Heart right ventricle (tissue), 16 donors: ENCODE data around the gene UST. TPM values are rescaled to one million over a fixed set of nuclear protein-coding genes. Genes with fewer than 3 reads are reported as not detected.

Experiments
- ATAC-seq, 8 donors: fragments of 200-7000 bp; cut with Tn5 transposase; one replicate each; pipeline ENCODE4 v1.9.1; 2020; ENCODE audit warnings: mild to moderate bottlenecking in 8 of 8, moderate library complexity in 8 of 8, moderate number of reproducible peaks in 1 of 8
- DNase-seq, 2 donors: peaks; one replicate each; pipeline ENCODE4 v3.0.0-alpha.2; 2020
- H3K27ac ChIP-seq, 10 donors: fragments of 200-600 bp; sonication (generic) in 2 of 10; one replicate each; pipeline versions ENCODE4 v1.5.0 to v1.8.0; 2020 to 2022; ENCODE audit warnings: mild to moderate bottlenecking in 3 of 10
- H3K27me3 ChIP-seq, 7 donors: fragments of 200-600 bp; one replicate each; pipeline ENCODE4 v1.8.0; 2021 to 2022; ENCODE audit warnings: mild to moderate bottlenecking in 2 of 7
- H3K36me3 ChIP-seq, 9 donors: fragments of 200-600 bp; sonication (generic) in 1 of 9; one replicate each; pipeline versions ENCODE4 v1.5.0 to v1.8.0; 2020 to 2022; ENCODE audit warnings: mild to moderate bottlenecking in 2 of 9
- H3K4me1 ChIP-seq, 9 donors: fragments of 200-600 bp; sonication (generic) in 1 of 9; one replicate each; pipeline versions ENCODE4 v1.5.0 to v1.8.0; 2020 to 2022; ENCODE audit warnings: mild to moderate bottlenecking in 4 of 9
- H3K4me3 ChIP-seq, 10 donors: fragments of 200-600 bp; sonication (generic) in 2 of 10; one replicate each; pipeline versions ENCODE4 v1.5.0 to v1.8.0; 2020 to 2022; ENCODE audit warnings: mild to moderate bottlenecking in 7 of 10, moderate library complexity in 2 of 10
- H3K9me3 ChIP-seq, 11 donors: fragments of 200-600 bp in 10 of 11; sonication (generic) in 2 of 11; one replicate each; pipeline versions ENCODE4 v1.5.0 to v1.8.0; 2013 to 2022; ENCODE audit warnings: mild to moderate bottlenecking in 2 of 11, control low read depth in 1 of 11, moderate library complexity in 1 of 11
- CTCF ChIP-seq, 9 donors: fragments of 200-600 bp; sonication (generic) in 2 of 9; IDR thresholded peaks; one replicate each; pipeline versions ENCODE4 v1.5.0 to v1.8.0; 2021 to 2022; ENCODE audit warnings: antibody characterized with exemption in 9 of 9, mild to moderate bottlenecking in 5 of 9, moderate library complexity in 1 of 9
- WGBS, 2 donors: extraction: QIAGEN DNeasy Blood & Tissue Kit; methylation state at CpG; one replicate each; pipeline ENCODE4 v1.1.7; 2013; ENCODE audit warnings: inconsistent platforms in 1 of 2; 5-methylcytosine and 5-hydroxymethylcytosine counted together
- intact Hi-C, 10 donors: fragments of 100-400 bp; cut with DNase I; formaldehyde crosslinking; loops; one replicate each; pipeline versions ENCODE4 v1.11.1 to v1.14.2; 2022
- polyA plus RNA-seq, 2 donors: library from polyadenylated mRNA; stranded (reverse); fragments of 200-250 nt; gene quantifications; one replicate each; pipeline ENCODE4 v1.2.3, GENCODE V29; 2013
- total RNA-seq, 10 donors: library from RNA; stranded (reverse); fragmentation: NEBNext Ultra II Directional in 3 of 10; extraction: Animal tissue kit (Norgen Biotek cat#: 25700) in 3 of 10; gene quantifications; one replicate each; pipeline versions ENCODE4 v1.2.1 to v1.2.4, GENCODE V29; 2021 to 2023
- donor health status: Arrhythmogenic right ventricular cardiomyopathy.
- donor health status: ischemic (EF 13 %, LVEDD 7.1; RV severe dilation, severe dysfunction).
- donor health status: healthy with polysubstance abuse.
- donor health status: DM: no; HTN: yes; CAD: no.
- donor health status: DM: no; HTN: no; CAD: no.
- donor health status: ischemic (EF 25% LVEDD 6.9; RV normal size, moderate dysfunction).
- donor health status: ischemic (EF 25% LVEDD 5.7; RV mildly dilated, moderate dysfunction).
- donor health status: healthy.
- donor health status: DM: yes; HTN: yes; CAD: no.
- donor health status: Ischemic cardiomyopathy.
- donor health status: ischemic (EF 35%, LVEDD 5.7; RV mildly dilated, moderate dysfunction).
- donor health status: nonischemic (EF 11% LVEDD 7.7; RV severe dilation, severe dysfunction).
- donor health status: DM: yes; HTN: yes; CAD: no.
- donor health status: PGD.
- donor health status: ischemic (EF 29% LVEDD 5.4; RV normal size, mild dysfunction).
- donor health status: nonischemic (EF 23%, LVEDD 6.1; RV moderate dilation, normal function).

The UST gene
- total and polyA plus RNA-seq, 12 donors, result 1.6 to 4.1 (median 2.3) TPM

- WGBS, 2 donors, result 81 to 93% methylated on average over 2 of the region's 2 CpGs
- Histone ChIP-seq H3K27ac (no peak overlapping the region), H3K36me3 (no peaks in the 10 kb centered on the region), H3K4me1 (peaks cover 0 to 7% (median 0%) of the 10 kb centered on the region in 9 donors), H3K9me3 (no peaks in the 10 kb centered on the region), H3K27me3 (no peaks in the 10 kb centered on the region), H3K4me3 (no peak overlapping the region)
- no peak for DNase-seq
- no peak for ATAC-seq
- intact Hi-C loops, result no loop called here
- TF ChIP-seq CTCF (IDR thresholded peaks at IDR 0.05), result no peak
Measured at GRCh38 chr6:148735989-148736388, 10.8 kb upstream of the UST start.

- Histone ChIP-seq H3K36me3 (no peaks in the 10 kb centered on the region), H3K27ac (no peak overlapping the region), H3K27me3 (no peaks in the 10 kb centered on the region), H3K4me3 (no peak overlapping the region), H3K4me1 (peaks cover 0 to 7% (median 0%) of the 10 kb centered on the region in 9 donors), H3K9me3 (no peaks in the 10 kb centered on the region)
- TF ChIP-seq CTCF (IDR thresholded peaks at IDR 0.05), result no peak
- DNase-seq (no peak), ATAC-seq (no peak)
- intact Hi-C loops, result no loop called here
- WGBS, 2 donors, result 88 to 91% methylated on average over 5 of the region's 5 CpGs
Measured at GRCh38 chr6:148736774-148737412, 9.9 kb upstream of the UST start.

DNA sequence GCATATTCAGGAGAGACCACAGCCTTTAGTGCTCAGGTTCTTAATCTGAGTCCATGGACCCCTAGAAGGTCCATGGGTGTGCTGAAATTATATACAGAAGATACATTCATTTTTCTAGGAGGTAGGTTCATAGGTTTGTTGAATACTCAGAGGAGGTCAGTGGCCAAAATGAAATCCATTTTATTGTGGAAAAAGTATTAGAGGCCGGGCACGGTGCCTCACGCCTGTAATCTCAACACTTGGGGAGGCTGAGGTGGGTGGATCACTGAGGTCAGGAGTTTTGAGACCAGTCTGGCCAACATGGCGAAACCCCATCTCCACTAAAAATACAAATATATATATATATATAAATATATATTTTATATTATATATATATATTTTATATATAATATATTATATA lies 9.0 kb upstream of the UST start:
- no peak for TF ChIP-seq CTCF (IDR thresholded peaks at IDR 0.05)
- intact Hi-C loops, result no loop called here
- ATAC-seq (no peak), DNase-seq (no peak)
- peaks cover 0 to 7% (median 0%) of the 10 kb centered on the region in 9 donors for H3K4me1 ChIP-seq
- WGBS, 2 donors, result 97 to 99% methylated on average over 4 of the region's 4 CpGs
- no peaks in the 10 kb centered on the region for H3K27me3 ChIP-seq
- no peaks in the 10 kb centered on the region for H3K9me3 ChIP-seq
- H3K4me3 ChIP-seq, result no peak overlapping the region
- no peak overlapping the region for H3K27ac ChIP-seq
- no peaks in the 10 kb centered on the region for H3K36me3 ChIP-seq

- no peaks in the 10 kb centered on the region for H3K9me3 ChIP-seq
- peaks cover 0 to 2% (median 0%) of the 10 kb centered on the region in 7 donors for H3K27me3 ChIP-seq
- TF ChIP-seq CTCF (IDR thresholded peaks at IDR 0.05), result no peak
- H3K4me1 ChIP-seq, result peaks cover 0 to 7% (median 0%) of the 10 kb centered on the region in 9 donors
- H3K36me3 ChIP-seq, result no peaks in the 10 kb centered on the region
- intact Hi-C loops, result no loop called here
- DNase-seq, result no peak
- 94 to 95% methylated on average over 14 of the region's 14 CpGs for WGBS, 2 donors
- no peak overlapping the region for H3K27ac ChIP-seq
- no peak for ATAC-seq
- H3K4me3 ChIP-seq, result no peak overlapping the region
Measured at GRCh38 chr6:148738946-148739821, 7.6 kb upstream of the UST start.
